ENCODE measurements around the gene THUMPD3. TPM values are rescaled to one million over a fixed set of nuclear protein-coding genes. Genes with fewer than 3 reads are reported as not detected.

Gene THUMPD3
- polyA plus RNA-seq, 3 donors, result 10.2 to 13.1 (median 11.5) TPM

GRCh38 chr3:9408061-9408460 is 45.2 kb downstream of the THUMPD3 start:
- H3K36me3 ChIP-seq (replicated peaks in 1 of 2; ENCODE audit: control insufficient read depth in 1 of 2, insufficient read depth in 2 of 2, low read length in 2 of 2), result no peaks in the 10 kb centered on the region
- Mint-ChIP-seq H3K36me3 (no peaks in the 10 kb centered on the region), H3K9me3 (no peaks in the 10 kb centered on the region), H3K27me3 (ENCODE audit: low read depth in 3 of 3) (no peaks in the 10 kb centered on the region), H3K4me1 (peaks cover 44% of the 10 kb centered on the region), H3K27ac (no peak overlapping the region), H3K4me3 (no peak overlapping the region)
- H4K20me1 ChIP-seq (ENCODE audit: insufficient read depth, low read length), result peaks cover 93% of the 10 kb centered on the region
- H3K27me3 ChIP-seq (ENCODE audit: control insufficient read depth in 2 of 2, insufficient read depth in 2 of 2, low read length in 2 of 2), result no peaks in the 10 kb centered on the region
- H3K4me1 ChIP-seq (ENCODE audit: control insufficient read depth in 1 of 2, insufficient read depth in 2 of 2, low read length in 2 of 2), result peaks cover 18 to 24% of the 10 kb centered on the region in 2 donors
- DNase-seq, result no peak
- peaks cover 98% of the 10 kb centered on the region for H3K79me2 ChIP-seq (ENCODE audit: insufficient read depth, low read length)
- H3K9me3 ChIP-seq (replicated peaks in 1 of 2; ENCODE audit: control insufficient read depth in 1 of 2, insufficient read depth in 1 of 2, low read length in 2 of 2), result no peaks in the 10 kb centered on the region
- WGBS (ENCODE audit: insufficient coverage), result no CpG with 5 or more reads among the region's 6 CpGs
- H3K27ac ChIP-seq (ENCODE audit: low read depth in 1 of 2, low read length in 2 of 2), result no peak overlapping the region
- no peak for TF ChIP-seq CTCF (IDR thresholded peaks at IDR 0.05)
- H3K4me2 ChIP-seq (replicated peaks; ENCODE audit: extremely low read depth, low read length, poor library complexity, severe bottlenecking), result no peak overlapping the region
- intact Hi-C loops (cut with micrococcal nuclease), result no loop called here
- H3K9ac ChIP-seq (ENCODE audit: insufficient read depth, low read length, poor library complexity, severe bottlenecking), result no peak overlapping the region
- no peak overlapping the region for H3K4me3 ChIP-seq (replicated peaks in 1 of 3; ENCODE audit: low read depth in 2 of 3, low read length in 3 of 3)
- H2AFZ ChIP-seq (ENCODE audit: insufficient read depth, low read depth, low read length, poor library complexity, severe bottlenecking), result no peak overlapping the region

GRCh38 chr3:9408546-9408945 is 45.7 kb downstream of the THUMPD3 start:
- TF ChIP-seq CTCF (IDR thresholded peaks at IDR 0.05), result no peak
- peaks cover 18 to 24% of the 10 kb centered on the region in 2 donors for H3K4me1 ChIP-seq (ENCODE audit: control insufficient read depth in 1 of 2, insufficient read depth in 2 of 2, low read length in 2 of 2)
- no CpG with 5 or more reads among the region's 1 CpG for WGBS (ENCODE audit: insufficient coverage)
- no peak overlapping the region for H2AFZ ChIP-seq (ENCODE audit: insufficient read depth, low read depth, low read length, poor library complexity, severe bottlenecking)
- no peaks in the 10 kb centered on the region for H3K27me3 ChIP-seq (ENCODE audit: control insufficient read depth in 2 of 2, insufficient read depth in 2 of 2, low read length in 2 of 2)
- Mint-ChIP-seq H3K36me3 (peaks cover 2 to 3% of the 10 kb centered on the region in 2 donors), H3K4me3 (no peak overlapping the region), H3K27me3 (ENCODE audit: low read depth in 3 of 3) (no peaks in the 10 kb centered on the region), H3K4me1 (peaks cover 44% of the 10 kb centered on the region), H3K9me3 (no peaks in the 10 kb centered on the region), H3K27ac (peak overlapping the region in 1 of 7 donors; percentile 77)
- no peaks in the 10 kb centered on the region for H3K9me3 ChIP-seq (replicated peaks in 1 of 2; ENCODE audit: control insufficient read depth in 1 of 2, insufficient read depth in 1 of 2, low read length in 2 of 2)
- peaks cover 93% of the 10 kb centered on the region for H4K20me1 ChIP-seq (ENCODE audit: insufficient read depth, low read length)
- peak overlapping the region in 1 of 2 donors; percentile 30 for H3K27ac ChIP-seq (ENCODE audit: low read depth in 1 of 2, low read length in 2 of 2)
- H3K9ac ChIP-seq (ENCODE audit: insufficient read depth, low read length, poor library complexity, severe bottlenecking), result no peak overlapping the region
- H3K4me3 ChIP-seq (replicated peaks in 1 of 3; ENCODE audit: low read depth in 2 of 3, low read length in 3 of 3), result no peak overlapping the region
- H3K4me2 ChIP-seq (replicated peaks; ENCODE audit: extremely low read depth, low read length, poor library complexity, severe bottlenecking), result no peak overlapping the region
- H3K36me3 ChIP-seq (replicated peaks in 1 of 2; ENCODE audit: control insufficient read depth in 1 of 2, insufficient read depth in 2 of 2, low read length in 2 of 2), result no peaks in the 10 kb centered on the region
- H3K79me2 ChIP-seq (ENCODE audit: insufficient read depth, low read length), result peaks cover 98% of the 10 kb centered on the region
- DNase-seq, result no peak
- intact Hi-C loops (cut with micrococcal nuclease), result no loop called here
